Articular chondrocyte of knee joint (primary cell): ENCODE results near the gene ACER2. TPM values are rescaled to one million over a fixed set of nuclear protein-coding genes. Genes with fewer than 3 reads are reported as not detected.

ENCODE experiments used
- total RNA-seq: library from RNA; depleted of rRNA; stranded (reverse); fragments of >200 nt; gene quantifications from 2 replicates; pipeline ENCODE4 v1.2.3, GENCODE V29; 2012

ACER2 gene
- 1.6 and 2.1 TPM in 2 replicates for total RNA-seq

DNA sequence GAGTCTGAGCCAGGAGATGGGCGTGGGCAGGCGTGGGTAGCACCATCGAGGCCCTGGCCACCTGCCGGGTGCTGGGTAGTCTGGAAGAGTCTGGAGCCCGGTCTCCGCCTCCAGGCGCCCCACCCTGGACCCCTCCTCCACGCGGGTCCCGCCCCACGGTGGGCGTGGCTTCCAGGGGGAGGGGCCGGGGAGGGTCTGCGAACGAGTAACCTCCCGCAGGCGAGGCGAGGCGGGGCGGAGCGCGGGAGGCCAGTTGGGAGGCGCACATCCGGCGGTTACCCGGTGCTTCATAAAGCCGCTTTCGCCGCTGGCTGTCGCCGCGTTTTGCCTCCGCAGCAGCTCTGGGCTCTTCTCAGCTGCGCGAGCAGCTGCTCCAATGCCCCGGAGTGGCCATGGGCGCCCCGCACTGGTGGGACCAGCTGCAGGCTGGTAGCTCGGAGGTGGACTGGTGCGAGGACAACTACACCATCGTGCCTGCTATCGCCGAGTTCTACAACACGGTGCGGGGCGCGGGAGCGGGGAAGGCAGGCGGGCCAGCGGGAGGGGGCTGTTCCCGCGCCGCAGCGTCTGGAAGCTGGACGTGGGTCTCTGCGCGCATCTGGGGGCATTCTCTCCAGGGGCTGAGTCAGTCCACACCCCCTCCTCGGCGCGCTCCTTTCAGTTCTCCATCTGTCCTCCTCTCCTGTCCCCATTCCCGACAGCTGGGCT is at the start of gene ACER2:
Gene ACER2 (plus strand): TSS at position 317 of the 708 bp plus-strand sequence. CDS start 76 bp downstream, at position 393.

Other genes with a start within 250 kb of the ACER2 start
- 76.8 and 77.9 TPM in 2 replicates for gene DENND4C, start 178.3 kb upstream of the ACER2 start, total RNA-seq
- gene RPS6, start 28.8 kb upstream of the ACER2 start, total RNA-seq = 1,423 and 1,656 TPM in 2 replicates